ENCODE results near the gene GPR39.

Gene GPR39

DNA sequence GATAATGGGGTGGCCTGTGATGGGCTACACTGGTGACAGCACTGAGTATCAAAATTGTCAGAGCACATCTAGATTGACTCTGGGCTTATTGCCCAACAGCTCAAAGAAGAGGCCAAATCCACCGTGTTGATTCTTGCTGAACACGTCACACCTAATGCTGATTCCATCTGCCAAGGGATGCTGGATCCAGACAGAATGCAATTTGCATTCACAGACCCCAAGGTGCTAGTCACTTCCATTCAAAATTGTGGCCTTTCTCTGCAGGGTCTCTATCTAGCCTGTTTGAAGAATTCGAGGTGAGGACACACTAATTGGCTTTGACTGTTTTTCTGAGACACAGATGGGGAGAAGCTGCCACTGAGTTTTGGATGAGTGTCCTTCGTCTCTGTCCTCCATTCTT, 13.5 kb upstream of the GPR39 start:
- Histone ChIP-seq H2AFZ (ENCODE audit: low read depth, low read length, severe bottlenecking) (no peak overlapping the region), H3F3A (ENCODE audit: insufficient read depth) (no peaks in the 10 kb centered on the region), H3K79me2 (ENCODE audit: insufficient read depth, low read length) (no peaks in the 10 kb centered on the region), H3K9ac (ENCODE audit: low read length) (no peak overlapping the region), H3K9me2 (replicated peaks; ENCODE audit: insufficient read depth, low read length) (no peaks in the 10 kb centered on the region), H4K20me1 (ENCODE audit: low read depth, low read length) (no peaks in the 10 kb centered on the region), H3K4me2 (ENCODE audit: low read depth, low read length, poor library complexity, severe bottlenecking) (no peak overlapping the region), H3K9me3 (ENCODE audit: insufficient read depth, low read length) (no peaks in the 10 kb centered on the region), H3K27me3 (ENCODE audit: low read length) (no peaks in the 10 kb centered on the region), H3K4me3 (ENCODE audit: insufficient read depth, low read length, poor library complexity, severe bottlenecking) (no peak overlapping the region), H3K27ac (ENCODE audit: low read depth, low read length) (no peak overlapping the region), H3K36me3 (ENCODE audit: low read length) (no peaks in the 10 kb centered on the region)
- no peak for TF ChIP-seq EZH2phosphoT487 (conservative IDR thresholded peaks at IDR 0.05; ENCODE audit: low read length)
- TF ChIP-seq, protein P1, sequence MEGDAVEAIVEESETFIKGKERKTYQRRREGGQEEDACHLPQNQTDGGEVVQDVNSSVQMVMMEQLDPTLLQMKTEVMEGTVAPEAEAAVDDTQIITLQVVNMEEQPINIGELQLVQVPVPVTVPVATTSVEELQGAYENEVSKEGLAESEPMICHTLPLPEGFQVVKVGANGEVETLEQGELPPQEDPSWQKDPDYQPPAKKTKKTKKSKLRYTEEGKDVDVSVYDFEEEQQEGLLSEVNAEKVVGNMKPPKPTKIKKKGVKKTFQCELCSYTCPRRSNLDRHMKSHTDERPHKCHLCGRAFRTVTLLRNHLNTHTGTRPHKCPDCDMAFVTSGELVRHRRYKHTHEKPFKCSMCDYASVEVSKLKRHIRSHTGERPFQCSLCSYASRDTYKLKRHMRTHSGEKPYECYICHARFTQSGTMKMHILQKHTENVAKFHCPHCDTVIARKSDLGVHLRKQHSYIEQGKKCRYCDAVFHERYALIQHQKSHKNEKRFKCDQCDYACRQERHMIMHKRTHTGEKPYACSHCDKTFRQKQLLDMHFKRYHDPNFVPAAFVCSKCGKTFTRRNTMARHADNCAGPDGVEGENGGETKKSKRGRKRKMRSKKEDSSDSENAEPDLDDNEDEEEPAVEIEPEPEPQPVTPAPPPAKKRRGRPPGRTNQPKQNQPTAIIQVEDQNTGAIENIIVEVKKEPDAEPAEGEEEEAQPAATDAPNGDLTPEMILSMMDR (IDR thresholded peaks at IDR 0.05; ENCODE audit: insufficient read depth, low read length, poor library complexity, severe bottlenecking) = no peak

DNA sequence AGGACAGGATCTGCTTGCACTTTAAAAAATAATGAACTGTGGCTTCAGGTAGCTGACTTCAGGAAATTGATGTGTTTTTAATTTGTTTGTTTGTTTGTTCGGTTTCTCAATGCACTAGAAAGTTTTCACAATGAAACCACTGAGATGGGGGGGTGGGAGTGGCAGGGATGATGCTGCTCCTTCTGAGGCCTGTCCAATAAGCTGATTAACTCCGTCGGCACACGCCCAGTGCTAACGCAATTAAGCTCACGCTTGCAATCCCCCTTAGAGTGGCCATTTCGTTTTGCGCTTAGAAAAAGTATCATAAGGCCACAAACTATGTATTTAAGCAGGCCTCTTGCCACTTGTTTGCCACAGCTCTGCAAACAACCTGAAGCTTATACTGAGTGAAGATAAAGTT, 12.5 kb upstream of the GPR39 start:
- Histone ChIP-seq H3K9me3 (ENCODE audit: insufficient read depth, low read length) (no peaks in the 10 kb centered on the region), H3K36me3 (ENCODE audit: low read length) (no peaks in the 10 kb centered on the region), H3K9me2 (replicated peaks; ENCODE audit: insufficient read depth, low read length) (no peaks in the 10 kb centered on the region), H2AFZ (ENCODE audit: low read depth, low read length, severe bottlenecking) (no peak overlapping the region), H3F3A (ENCODE audit: insufficient read depth) (no peaks in the 10 kb centered on the region), H3K4me3 (ENCODE audit: insufficient read depth, low read length, poor library complexity, severe bottlenecking) (no peak overlapping the region), H3K79me2 (ENCODE audit: insufficient read depth, low read length) (no peaks in the 10 kb centered on the region), H4K20me1 (ENCODE audit: low read depth, low read length) (no peaks in the 10 kb centered on the region), H3K27ac (ENCODE audit: low read depth, low read length) (no peak overlapping the region), H3K27me3 (ENCODE audit: low read length) (no peaks in the 10 kb centered on the region), H3K9ac (ENCODE audit: low read length) (no peak overlapping the region), H3K4me2 (ENCODE audit: low read depth, low read length, poor library complexity, severe bottlenecking) (no peak overlapping the region)
- TF ChIP-seq EZH2phosphoT487 (conservative IDR thresholded peaks at IDR 0.05; ENCODE audit: low read length) = no peak
- TF ChIP-seq, protein P1 (IDR thresholded peaks at IDR 0.05; ENCODE audit: insufficient read depth, low read length, poor library complexity, severe bottlenecking) = no peak

DNA sequence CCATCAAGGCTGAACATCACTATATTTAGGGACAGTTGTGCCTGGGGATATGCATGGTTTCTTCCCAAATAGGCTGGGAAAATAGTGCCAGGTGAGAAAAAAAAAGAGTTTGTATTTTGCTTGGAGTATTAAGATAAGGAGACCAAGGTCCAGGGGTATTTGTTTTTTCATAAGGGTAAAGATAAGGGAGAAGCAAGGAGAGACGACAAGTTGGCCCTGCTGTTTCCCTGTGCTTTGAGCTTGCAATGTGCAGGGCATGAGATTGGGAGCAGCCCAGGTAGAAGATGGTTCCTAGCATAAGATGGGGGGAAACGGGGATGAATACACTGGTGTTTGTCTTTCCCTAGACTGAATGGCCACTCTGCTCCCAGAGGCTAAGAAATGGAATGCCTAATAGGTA, 8.8 kb upstream of the GPR39 start:
- no peak for TF ChIP-seq EZH2phosphoT487 (conservative IDR thresholded peaks at IDR 0.05; ENCODE audit: low read length)
- TF ChIP-seq, protein P1 (IDR thresholded peaks at IDR 0.05; ENCODE audit: insufficient read depth, low read length, poor library complexity, severe bottlenecking) = no peak

More for the DNA sequence above, 8.8 kb upstream of the GPR39 start:
- Histone ChIP-seq H3K36me3 (ENCODE audit: low read length) (no peaks in the 10 kb centered on the region), H2AFZ (ENCODE audit: low read depth, low read length, severe bottlenecking) (no peak overlapping the region), H4K20me1 (ENCODE audit: low read depth, low read length) (no peaks in the 10 kb centered on the region), H3K9ac (ENCODE audit: low read length) (no peak overlapping the region), H3K9me2 (replicated peaks; ENCODE audit: insufficient read depth, low read length) (no peaks in the 10 kb centered on the region), H3K27me3 (ENCODE audit: low read length) (no peaks in the 10 kb centered on the region), H3K9me3 (ENCODE audit: insufficient read depth, low read length) (no peaks in the 10 kb centered on the region), H3K79me2 (ENCODE audit: insufficient read depth, low read length) (no peaks in the 10 kb centered on the region), H3K4me3 (ENCODE audit: insufficient read depth, low read length, poor library complexity, severe bottlenecking) (no peak overlapping the region), H3K27ac (ENCODE audit: low read depth, low read length) (no peak overlapping the region), H3K4me2 (ENCODE audit: low read depth, low read length, poor library complexity, severe bottlenecking) (no peak overlapping the region), H3F3A (ENCODE audit: insufficient read depth) (no peaks in the 10 kb centered on the region)
